Glutamatergic neuron (in vitro differentiated cells): Measurements from ENCODE around the gene PRSS33. TPM values are rescaled to one million over a fixed set of nuclear protein-coding genes. Genes with fewer than 3 reads are reported as not detected.
A peak's percentile ranks its signal among the peaks of the same experiment; 100 is the strongest.

Experiments used
- DNase-seq: peaks from one replicate; pipeline ENCODE4 v3.0.0; 2022
- H3K27ac Mint-ChIP-seq: one replicate; pipeline ENCODE4 v1.8.0; 2020; ENCODE audit warnings: mild to moderate bottlenecking, mixed read lengths, inconsistent platforms; ENCODE audit not compliant: unreplicated experiment
- H3K27me3 Mint-ChIP-seq: one replicate; pipeline ENCODE4 v1.8.0; 2020; ENCODE audit warnings: mild to moderate bottlenecking, moderate library complexity, mixed read lengths, inconsistent platforms; ENCODE audit not compliant: unreplicated experiment
- H3K36me3 Mint-ChIP-seq: one replicate; pipeline ENCODE4 v1.8.0; 2020; ENCODE audit warnings: mild to moderate bottlenecking, mixed read lengths, inconsistent platforms; ENCODE audit not compliant: unreplicated experiment
- H3K4me1 Mint-ChIP-seq: one replicate; pipeline ENCODE4 v1.8.0; 2020; ENCODE audit warnings: mild to moderate bottlenecking, low read depth, mixed read lengths, inconsistent platforms; ENCODE audit not compliant: unreplicated experiment
- H3K4me3 Mint-ChIP-seq: one replicate; pipeline ENCODE4 v1.8.0; 2020; ENCODE audit warnings: mild to moderate bottlenecking, mixed read lengths, inconsistent platforms; ENCODE audit not compliant: unreplicated experiment
- H3K9me3 Mint-ChIP-seq: one replicate; pipeline ENCODE4 v1.8.0; 2020; ENCODE audit warnings: mild to moderate bottlenecking, moderate library complexity, mixed read lengths, inconsistent platforms; ENCODE audit not compliant: unreplicated experiment
- total RNA-seq: library from RNA; stranded (reverse); fragmentation: NEBNext Ultra II Directional; extraction: Animal tissue kit (Norgen Biotek cat#: 25700); gene quantifications from one replicate; pipeline ENCODE4 v1.2.1, GENCODE V29; 2021; ENCODE audit not compliant: unreplicated experiment
- TF ChIP-seq, protein P1 (sequence below): fragments of 200-600 bp; sonication (generic); IDR thresholded peaks from one replicate; pipeline ENCODE4 v1.5.0; 2021; ENCODE audit not compliant: partially characterized antibody, unreplicated experiment

PRSS33 gene
- total RNA-seq, 1 donor from 2014 or later, result 0.39 TPM

DNA sequence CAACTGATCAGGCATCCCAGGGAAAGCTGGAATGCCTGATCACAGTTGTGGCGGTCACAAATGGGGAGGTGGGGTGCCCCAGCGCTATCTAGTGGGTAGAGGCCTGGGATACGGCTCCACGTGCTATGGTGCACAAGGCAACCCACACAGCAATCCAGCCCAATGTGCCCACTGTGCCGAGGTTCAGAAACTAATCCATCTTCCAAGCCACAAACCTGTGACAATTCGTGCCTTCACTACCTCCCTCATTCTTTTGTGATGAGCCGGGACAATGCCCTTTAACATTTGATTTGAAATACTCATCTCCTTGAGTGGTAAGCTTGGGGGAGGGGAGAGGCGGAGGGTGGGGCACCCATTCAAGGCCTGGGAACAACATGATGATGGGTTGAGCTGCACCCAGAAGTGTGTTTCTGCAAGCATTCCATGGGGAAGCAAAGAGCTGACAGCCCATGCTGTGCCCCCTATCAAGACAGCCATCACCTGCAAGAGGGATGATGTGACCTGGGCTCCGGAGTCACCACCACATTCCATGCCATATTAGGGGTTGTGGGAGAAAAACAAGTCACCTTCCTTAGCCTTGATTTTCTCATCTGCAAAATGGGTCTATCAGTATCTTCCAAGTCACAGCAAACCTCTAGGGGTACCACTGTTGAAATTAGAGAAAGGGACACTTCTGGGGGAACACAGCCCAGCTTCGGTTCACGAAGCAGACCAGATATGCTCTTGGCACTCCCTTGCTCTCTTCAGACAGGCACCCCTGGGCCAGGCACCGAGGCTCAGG is 14.0 kb downstream of the PRSS33 start:
- Mint-ChIP-seq H3K4me3 (no peak overlapping the region), H3K27ac (no peak overlapping the region), H3K9me3 (peaks cover 9% of the 10 kb centered on the region), H3K4me1 (peaks cover 11% of the 10 kb centered on the region), H3K27me3 (peaks cover 20% of the 10 kb centered on the region), H3K36me3 (no peaks in the 10 kb centered on the region)
- TF ChIP-seq, protein P1, sequence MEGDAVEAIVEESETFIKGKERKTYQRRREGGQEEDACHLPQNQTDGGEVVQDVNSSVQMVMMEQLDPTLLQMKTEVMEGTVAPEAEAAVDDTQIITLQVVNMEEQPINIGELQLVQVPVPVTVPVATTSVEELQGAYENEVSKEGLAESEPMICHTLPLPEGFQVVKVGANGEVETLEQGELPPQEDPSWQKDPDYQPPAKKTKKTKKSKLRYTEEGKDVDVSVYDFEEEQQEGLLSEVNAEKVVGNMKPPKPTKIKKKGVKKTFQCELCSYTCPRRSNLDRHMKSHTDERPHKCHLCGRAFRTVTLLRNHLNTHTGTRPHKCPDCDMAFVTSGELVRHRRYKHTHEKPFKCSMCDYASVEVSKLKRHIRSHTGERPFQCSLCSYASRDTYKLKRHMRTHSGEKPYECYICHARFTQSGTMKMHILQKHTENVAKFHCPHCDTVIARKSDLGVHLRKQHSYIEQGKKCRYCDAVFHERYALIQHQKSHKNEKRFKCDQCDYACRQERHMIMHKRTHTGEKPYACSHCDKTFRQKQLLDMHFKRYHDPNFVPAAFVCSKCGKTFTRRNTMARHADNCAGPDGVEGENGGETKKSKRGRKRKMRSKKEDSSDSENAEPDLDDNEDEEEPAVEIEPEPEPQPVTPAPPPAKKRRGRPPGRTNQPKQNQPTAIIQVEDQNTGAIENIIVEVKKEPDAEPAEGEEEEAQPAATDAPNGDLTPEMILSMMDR, result no peak
- DNase-seq, result no peak

GRCh38 chr16:2771496-2772402 is 15.6 kb downstream of the PRSS33 start:
- TF ChIP-seq, protein P1, result no peak
- DNase-seq, result no peak
- Mint-ChIP-seq H3K27me3 (peaks cover 22% of the 10 kb centered on the region), H3K27ac (peak overlapping the region; percentile 25), H3K9me3 (peaks cover 13% of the 10 kb centered on the region), H3K4me1 (peaks cover 10% of the 10 kb centered on the region), H3K36me3 (peaks cover under 1% of the 10 kb centered on the region), H3K4me3 (no peak overlapping the region)

DNA sequence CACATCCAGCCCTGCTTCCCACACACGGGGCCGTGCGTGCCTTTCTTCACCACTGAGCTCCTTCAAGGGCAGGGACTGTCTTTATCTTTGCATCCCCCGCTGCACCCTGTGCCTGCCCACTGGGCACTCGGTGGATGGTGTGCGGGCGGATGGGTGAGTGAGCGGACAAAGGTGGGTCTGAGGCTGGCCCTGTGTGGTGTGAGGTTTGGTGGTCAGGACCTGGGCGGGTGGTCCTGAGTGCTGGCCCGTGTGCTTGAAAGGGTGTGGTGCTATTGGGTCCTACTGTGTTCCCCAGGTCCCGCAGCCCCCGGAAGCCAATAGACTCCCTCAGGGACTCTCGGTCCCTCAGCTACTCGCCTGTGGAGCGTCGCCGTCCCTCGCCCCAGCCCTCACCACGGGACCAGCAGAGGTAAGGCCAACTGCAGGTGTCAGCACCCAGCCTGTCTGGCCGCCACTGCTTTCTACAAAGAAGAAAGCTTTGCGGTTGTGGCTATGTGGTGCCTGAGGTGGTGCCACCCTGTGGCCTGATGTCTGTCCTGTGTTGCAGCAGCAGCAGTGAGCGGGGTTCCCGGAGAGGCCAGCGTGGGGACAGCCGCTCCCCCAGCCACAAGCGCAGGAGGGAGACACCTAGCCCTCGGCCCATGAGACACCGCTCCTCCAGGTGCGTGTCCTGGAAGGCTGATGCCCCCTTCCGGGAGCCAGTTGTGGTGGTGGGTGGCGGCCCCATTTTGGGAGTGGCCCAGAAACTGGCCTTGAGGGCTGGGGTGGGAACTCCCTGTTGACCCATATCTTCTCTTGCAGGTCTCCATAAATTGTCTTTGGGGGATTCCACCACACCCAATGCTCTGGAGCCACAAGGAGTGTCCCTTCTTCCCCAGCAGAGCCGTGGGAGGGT is 17.1 kb downstream of the PRSS33 start:
- peaks cover 22% of the 10 kb centered on the region for H3K9me3 Mint-ChIP-seq
- peaks cover 15% of the 10 kb centered on the region for H3K36me3 Mint-ChIP-seq
- TF ChIP-seq, protein P1, result no peak
- DNase-seq, result no peak
- H3K4me3 Mint-ChIP-seq, result no peak overlapping the region
- H3K27me3 Mint-ChIP-seq, result peaks cover 30% of the 10 kb centered on the region
- no peak overlapping the region for H3K27ac Mint-ChIP-seq
- peaks cover 5% of the 10 kb centered on the region for H3K4me1 Mint-ChIP-seq

GRCh38 chr16:2769675-2770056 is 17.7 kb downstream of the PRSS33 start:
- H3K27ac Mint-ChIP-seq, result peak overlapping the region; percentile 75
- H3K27me3 Mint-ChIP-seq, result peaks cover 35% of the 10 kb centered on the region
- H3K36me3 Mint-ChIP-seq, result peaks cover 22% of the 10 kb centered on the region
- H3K4me1 Mint-ChIP-seq, result peaks cover 5% of the 10 kb centered on the region
- peak overlapping the region; percentile 36 for H3K4me3 Mint-ChIP-seq
- peaks cover 25% of the 10 kb centered on the region for H3K9me3 Mint-ChIP-seq
- no peak for DNase-seq
- TF ChIP-seq, protein P1, result no peak
